GM18870 (cell line): ENCODE data around the gene MUC5AC.

ENCODE experiments used
- ATAC-seq: cut with Tn5 transposase; IDR thresholded peaks from one replicate; pipeline ENCODE4 v1.9.1; 2021; ENCODE audit warnings: moderate library complexity; ENCODE audit not compliant: unreplicated experiment

Gene MUC5AC

DNA sequence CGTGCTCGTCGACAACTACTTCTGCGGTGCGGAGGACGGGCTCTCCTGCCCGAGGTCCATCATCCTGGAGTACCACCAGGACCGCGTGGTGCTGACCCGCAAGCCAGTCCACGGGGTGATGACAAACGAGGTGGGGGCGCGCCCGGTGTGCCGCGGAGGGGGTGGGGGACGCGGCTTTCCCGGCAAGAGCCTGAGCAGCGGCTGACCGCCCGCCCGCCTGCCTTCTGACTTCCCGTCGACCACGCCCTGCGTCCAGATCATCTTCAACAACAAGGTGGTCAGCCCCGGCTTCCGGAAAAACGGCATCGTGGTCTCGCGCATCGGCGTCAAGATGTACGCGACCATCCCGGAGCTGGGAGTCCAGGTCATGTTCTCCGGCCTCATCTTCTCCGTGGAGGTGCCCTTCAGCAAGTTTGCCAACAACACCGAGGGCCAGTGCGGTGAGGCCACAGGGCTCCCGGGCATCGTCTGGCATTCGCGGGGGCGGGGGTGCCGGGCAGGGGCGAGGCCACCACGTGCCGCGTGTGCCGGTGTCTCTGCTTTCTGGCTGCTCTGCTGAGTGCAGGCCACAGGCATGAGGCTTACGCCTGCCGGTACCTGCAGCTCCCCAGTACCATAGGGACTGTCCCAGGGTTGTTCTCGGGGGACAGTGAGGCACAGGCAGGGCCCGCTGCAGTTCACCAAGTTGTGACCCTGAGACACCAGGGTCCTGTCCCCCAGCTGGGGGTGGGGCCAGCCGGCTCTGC is 36.7 kb downstream of the MUC5AC start:
- no peak for ATAC-seq

DNA sequence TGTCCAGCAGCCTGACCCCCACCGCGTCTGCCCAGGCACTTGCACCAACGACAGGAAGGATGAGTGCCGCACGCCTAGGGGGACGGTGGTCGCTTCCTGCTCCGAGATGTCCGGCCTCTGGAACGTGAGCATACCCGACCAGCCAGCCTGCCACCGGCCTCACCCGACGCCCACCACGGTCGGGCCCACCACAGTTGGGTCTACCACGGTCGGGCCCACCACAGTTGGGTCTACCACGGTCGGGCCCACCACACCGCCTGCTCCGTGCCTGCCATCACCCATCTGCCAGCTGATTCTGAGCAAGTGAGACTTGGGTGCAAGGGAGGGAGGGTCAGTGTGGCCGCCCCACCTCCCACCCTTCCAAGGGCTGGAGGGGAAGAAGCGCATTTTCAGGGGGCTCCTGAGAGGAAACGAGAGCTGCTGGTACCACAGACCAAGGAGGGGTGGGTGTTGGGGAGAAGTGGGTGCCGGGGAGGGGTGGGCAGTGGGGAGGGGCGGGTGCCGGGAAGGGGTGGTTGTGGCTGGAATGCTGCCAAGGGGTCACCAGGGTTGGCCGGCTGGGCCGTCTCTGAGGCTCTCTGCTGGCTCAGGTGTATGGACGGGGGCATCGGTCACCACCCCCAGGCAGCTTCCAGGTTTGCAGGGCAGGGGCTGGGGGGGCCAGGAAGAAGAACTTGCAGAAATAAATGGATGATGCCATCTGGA is 37.4 kb downstream of the MUC5AC start:
- no peak for ATAC-seq

DNA sequence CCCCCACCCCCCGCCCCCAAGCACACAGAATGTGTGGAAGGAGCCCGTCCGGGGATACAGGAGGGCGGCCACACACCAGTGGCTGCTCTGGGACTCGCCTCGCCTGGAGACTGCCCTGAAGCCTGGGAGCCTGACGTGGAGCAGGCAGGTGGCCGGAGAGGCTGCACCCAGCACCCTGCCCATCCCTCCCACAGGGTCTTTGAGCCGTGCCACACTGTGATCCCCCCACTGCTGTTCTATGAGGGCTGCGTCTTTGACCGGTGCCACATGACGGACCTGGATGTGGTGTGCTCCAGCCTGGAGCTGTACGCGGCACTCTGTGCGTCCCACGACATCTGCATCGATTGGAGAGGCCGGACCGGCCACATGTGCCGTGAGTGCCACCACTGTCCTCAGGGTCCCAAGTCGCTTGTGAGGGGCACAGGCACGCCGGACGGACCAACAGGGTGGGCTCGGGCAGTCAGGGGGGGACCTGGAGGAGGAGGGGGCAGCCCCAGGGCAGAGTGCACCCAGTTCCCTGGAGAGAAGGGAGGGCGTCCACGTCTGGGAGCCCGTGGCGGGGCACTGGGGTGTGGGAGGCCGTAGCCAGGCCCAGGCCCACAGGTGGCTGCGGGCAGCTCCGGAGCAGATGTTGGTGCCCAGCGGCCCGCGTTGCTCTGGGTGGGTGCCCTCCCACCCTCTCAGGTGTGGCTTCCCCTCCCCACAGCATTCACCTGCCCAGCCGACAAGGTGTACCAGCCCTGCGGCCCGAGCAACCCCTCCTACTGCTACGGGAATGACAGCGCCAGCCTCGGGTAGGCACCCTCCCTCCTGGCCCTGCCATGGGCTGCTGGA is 38.1 kb downstream of the MUC5AC start:
- no peak for ATAC-seq

GRCh38 chr11:1196516-1197391 is 39.0 kb downstream of the MUC5AC start:
- no peak for ATAC-seq

DNA sequence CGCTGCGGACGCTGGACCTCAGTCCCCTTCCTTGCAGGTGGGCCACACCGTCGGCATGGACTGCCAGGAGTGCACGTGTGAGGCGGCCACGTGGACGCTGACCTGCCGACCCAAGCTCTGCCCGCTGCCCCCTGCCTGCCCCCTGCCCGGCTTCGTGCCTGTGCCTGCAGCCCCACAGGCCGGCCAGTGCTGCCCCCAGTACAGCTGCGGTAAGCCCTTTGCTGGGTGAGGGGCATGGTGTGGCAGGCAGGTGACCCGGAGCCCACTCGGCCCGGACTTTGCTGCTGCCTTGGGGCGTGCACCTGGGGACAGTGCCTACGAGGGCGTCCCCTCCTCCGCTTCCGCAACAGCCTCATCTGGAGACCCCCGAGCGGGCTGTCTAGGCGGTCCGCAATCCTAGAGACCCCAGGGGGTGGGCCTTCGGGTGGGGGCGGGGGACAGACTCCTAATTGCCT is 39.7 kb downstream of the MUC5AC start:
- ATAC-seq = no peak

DNA sequence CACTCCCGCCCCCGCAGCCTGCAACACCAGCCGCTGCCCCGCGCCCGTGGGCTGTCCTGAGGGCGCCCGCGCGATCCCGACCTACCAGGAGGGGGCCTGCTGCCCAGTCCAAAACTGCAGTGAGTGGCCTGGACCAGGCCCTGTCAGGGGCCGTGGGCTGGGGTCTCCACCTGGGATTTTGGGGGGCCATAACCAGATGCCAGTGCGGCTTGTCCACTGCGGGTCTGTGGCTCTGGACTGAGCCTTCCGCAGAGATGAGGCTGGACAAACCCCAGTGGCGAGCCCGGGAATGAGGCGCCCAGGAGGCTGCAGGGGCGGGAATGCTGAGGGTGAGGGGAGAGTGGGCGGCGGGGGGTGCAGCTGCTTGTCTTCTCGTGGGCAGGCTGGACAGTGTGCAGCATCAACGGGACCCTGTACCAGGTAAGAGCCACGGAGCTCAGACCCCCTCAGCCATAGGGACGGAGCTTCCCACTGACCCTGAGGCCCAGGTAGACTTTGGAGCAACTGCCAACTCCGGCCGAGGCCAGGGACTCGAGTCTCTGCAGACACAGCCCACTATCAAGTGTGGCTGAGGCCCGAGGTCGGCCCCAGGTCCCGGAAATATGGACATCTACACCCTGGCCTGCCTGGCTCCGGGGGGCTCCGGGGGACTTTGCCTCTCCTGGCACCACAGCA is 40.3 kb downstream of the MUC5AC start:
- ATAC-seq = no peak

DNA sequence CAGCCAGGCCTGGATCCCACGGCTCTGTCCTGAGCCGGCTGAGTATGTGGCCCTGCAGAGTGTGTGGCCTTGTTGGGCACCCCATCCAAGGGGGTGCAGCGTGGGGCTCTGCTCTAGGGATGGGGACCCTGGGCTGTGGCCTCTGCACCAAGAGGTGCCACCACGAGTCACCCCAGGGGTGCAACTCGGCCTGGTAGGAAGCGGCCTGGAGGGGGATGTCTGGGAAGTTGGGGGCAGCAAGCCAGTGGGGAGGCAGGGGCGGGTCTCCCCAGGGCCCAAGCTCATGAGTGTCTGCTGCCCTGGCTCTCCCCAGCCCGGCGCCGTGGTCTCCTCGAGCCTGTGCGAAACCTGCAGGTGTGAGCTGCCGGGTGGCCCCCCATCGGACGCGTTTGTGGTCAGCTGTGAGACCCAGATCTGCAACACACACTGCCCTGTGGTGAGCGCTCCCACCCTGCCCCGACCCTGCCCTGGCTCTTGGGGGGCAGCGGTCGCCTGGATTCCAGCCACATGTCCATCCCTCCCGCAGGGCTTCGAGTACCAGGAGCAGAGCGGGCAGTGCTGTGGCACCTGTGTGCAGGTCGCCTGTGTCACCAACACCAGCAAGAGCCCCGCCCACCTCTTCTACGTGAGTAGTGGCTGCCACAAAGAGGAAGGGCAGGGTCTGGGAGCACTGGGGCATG is 40.9 kb downstream of the MUC5AC start:
- no peak for ATAC-seq

DNA sequence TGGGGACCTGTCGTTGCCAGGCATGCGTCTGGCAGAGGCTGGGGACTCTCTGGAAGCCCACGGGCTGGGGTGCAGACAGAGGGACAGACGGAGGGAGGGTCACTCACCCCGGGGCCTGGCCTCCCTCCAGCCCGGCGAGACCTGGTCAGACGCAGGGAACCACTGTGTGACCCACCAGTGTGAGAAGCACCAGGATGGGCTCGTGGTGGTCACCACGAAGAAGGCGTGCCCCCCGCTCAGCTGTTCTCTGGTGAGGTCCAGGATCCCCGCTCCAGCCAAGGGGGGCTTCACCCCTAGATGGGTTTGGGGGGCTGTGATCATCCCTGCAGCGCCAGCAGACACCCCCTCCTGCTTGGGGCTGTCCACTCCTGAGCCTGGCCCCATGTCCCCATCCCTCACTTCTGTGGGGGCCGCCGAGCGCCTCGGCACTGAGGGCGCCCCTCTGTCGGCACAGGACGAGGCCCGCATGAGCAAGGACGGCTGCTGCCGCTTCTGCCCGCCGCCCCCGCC is 41.5 kb downstream of the MUC5AC start:
- no peak for ATAC-seq

DNA sequence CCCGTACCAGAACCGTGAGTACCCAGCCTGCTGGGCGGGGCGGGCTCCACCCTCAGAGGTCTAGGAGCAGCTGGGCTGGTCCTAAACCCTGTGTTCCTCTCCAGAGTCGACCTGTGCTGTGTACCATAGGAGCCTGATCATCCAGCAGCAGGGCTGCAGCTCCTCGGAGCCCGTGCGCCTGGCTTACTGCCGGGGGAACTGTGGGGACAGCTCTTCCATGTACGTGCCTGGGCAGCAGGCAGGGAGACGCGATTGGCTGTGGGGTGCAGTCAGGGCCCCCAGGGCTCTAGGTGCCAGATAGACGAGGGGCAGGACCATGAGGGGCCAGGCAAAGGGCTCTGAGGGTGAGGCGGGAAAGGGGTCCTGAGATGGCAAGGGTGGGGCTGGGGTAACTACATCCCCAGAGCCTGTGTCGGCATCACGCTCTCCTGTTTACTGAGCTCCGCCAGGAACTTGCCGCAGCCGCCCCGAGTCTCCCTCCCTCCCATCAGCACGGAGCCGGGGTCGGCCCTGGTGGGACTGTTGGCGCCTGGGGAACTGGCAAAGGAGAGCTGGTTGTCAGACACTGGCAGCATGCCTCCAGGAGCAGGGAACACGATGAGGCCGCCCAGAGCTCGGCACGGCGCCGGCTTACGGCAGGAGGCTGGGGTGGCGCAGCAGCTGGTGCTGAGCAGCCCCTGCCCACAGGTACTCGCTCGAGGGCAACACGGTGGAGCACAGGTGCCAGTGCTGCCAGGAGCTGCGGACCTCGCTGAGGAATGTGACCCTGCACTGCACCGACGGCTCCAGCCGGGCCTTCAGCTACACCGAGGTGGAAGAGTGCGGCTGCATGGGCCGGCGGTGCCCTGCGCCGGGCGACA is 42.2 kb downstream of the MUC5AC start:
- no peak for ATAC-seq

GRCh38 chr11:1200611-1201191 is 42.9 kb downstream of the MUC5AC start:
- ATAC-seq = no peak

DNA sequence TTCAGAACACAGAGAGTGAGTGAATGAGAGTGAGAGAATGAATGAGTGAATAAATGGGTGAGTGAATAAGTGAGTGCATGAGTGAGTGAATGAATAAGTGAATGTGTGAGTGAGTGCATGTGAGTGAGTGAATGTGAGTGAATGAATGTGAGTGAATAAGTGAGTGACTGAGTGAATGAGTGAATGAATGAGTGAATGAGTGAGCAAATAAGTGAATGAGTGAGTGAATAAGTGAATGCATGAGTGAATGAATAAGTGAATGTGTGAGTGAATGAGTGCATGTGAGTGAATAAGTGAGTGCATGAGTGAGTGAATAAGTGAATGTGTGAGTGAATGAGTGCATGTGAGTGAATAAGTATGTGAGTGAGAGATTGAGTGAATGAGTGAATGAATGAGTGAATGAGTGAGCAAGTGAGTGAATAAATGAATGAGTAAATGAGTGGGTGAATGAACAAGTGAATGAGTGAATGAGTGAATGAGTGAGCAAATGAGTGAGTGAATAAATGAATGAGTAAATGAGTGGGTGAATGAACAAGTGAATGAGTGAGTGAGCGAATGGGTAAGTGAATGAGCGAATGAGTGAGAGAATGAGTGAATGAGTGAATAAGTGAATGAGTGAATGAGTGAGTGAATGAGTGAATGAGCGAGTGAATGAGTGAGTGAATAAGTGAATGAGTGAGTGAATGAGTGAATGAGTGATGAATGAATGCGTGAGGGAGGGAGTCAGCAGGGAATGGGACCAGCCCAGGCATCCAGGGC is 43.8 kb downstream of the MUC5AC start:
- no peak for ATAC-seq

GRCh38 chr11:1202154-1202775 is 44.5 kb downstream of the MUC5AC start:
- ATAC-seq = no peak

DNA sequence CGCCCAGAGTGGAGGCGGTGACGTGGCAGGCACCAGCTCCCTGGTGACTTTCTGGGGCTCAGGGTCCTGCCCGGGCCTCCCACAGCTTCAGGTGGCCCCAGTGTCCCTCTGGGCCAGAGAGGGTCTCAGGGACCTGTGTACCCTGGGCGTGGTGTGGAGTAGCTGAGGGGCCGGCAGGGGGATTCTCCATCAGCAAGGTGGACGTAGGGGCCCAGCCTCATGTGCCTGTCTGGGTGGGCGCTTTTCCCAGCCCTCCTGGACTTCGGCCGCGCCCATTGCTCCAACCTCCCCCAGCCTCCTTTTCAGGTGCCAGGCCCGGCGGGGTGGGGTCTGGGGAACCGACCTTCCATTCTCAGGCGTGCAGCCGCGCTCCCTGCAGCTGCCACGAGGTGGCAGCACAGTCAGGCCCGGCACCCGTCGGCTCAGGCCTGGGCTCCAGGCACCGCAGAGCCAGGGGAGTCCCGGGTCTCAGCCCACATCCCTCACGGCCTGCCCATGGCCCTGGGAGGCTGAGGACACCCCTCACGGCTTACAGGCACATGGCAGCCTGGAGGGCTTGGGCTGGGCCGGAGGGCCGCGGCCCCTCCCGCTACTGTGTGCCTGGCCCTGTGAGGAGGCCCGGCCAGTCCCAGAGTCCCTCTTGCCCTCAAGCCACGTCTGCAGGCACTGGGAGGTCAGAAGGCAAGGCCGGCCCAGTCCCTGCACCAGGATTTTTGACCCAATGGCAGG is 45.2 kb downstream of the MUC5AC start:
- ATAC-seq = no peak

- no peak for ATAC-seq
Observed at GRCh38 chr11:1203505-1204271, 45.9 kb downstream of the MUC5AC start.

DNA sequence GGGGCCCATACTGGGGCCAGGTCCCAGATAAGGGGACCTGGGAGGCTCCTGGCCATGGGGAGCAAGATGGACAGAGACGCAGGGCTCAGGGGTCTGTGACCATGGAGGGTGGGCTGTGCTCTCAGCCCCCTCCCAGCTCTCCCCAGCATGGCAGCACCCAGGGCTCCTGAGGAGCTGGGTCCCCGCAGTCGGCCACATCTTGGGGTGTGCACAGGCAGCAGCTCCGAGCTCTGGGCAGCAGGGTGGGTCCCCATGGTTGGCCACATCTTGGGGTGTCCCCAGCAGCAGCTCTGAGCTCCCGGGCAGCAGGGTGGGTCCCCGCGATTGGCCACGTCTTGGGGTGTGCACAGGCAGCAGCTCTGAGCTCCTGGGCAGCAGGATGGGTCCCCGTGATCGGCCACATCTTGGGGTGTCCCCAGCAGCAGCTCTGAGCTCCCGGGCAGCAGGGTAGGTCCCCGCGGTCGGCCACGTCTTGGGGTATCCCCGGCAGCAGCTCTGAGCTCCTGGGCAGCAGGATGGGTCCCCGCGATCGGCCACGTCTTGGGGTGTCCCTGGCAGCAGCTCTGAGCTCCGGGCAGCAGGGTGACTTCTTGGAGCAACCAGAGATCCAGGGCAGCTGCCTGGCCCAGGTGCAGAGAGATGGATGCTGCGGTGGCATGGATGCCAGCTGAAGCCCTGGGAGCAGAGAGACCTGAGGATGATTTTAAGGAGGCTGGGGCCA is 46.8 kb downstream of the MUC5AC start:
- no peak for ATAC-seq
